Ascending aorta (tissue), 2 donors: ENCODE results near the gene OR9A2. TPM values are rescaled to one million over a fixed set of nuclear protein-coding genes. Genes with fewer than 3 reads are reported as not detected.

Experiments
- DNase-seq, 2 donors: peaks; one replicate each; pipeline ENCODE4 v3.0.0-alpha.2; 2019; ENCODE audit warnings: low spot score in 2 of 2
- H3K27ac ChIP-seq, 2 donors: fragments of 200-600 bp; sonication (generic); one replicate each; pipeline ENCODE4 v1.5.1; 2016 to 2017; ENCODE audit warnings: mild to moderate bottlenecking in 1 of 2
- H3K27me3 ChIP-seq: fragments of 200-600 bp; sonication (generic); one replicate; pipeline ENCODE4 v1.5.1; 2017
- H3K36me3 ChIP-seq, 2 donors: fragments of 200-600 bp; sonication (generic); one replicate each; pipeline ENCODE4 v1.5.1; 2016
- H3K4me1 ChIP-seq, 2 donors: fragments of 200-600 bp; sonication (generic); one replicate each; pipeline ENCODE4 v1.5.1; 2016 to 2017; ENCODE audit warnings: mild to moderate bottlenecking in 1 of 2
- H3K4me3 ChIP-seq, 2 donors: fragments of 200-600 bp; sonication (generic); one replicate each; pipeline ENCODE4 v1.5.1; 2016 to 2017; ENCODE audit warnings: mild to moderate bottlenecking in 1 of 2
- H3K9me3 ChIP-seq, 2 donors: fragments of 200-600 bp; sonication (generic); one replicate each; pipeline ENCODE4 v1.5.1; 2016
- CTCF ChIP-seq, 3 experiments: fragments of 200-600 bp in 2 of 3; fragments of 450-650 bp in 1 of 3; sonication (generic) in 2 of 3; IDR thresholded peaks; one replicate each; pipeline ENCODE4 v1.5.1; 2016 to 2019; ENCODE audit warnings: antibody characterized with exemption in 3 of 3, mild to moderate bottlenecking in 1 of 3, moderate library complexity in 1 of 3
- intact Hi-C: fragments of 100-400 bp; cut with DNase I; formaldehyde crosslinking; loops from one replicate; pipeline ENCODE4 v1.15.1; 2023
- total RNA-seq: library from RNA; depleted of rRNA; stranded (reverse); fragments of >200 nt; gene quantifications from one replicate; pipeline ENCODE4 v1.1.0, GENCODE V29; 2016

The OR9A2 gene
- total RNA-seq, 1 donor from 2014 or later, result not detected

- H3K27me3 ChIP-seq, result no peaks in the 10 kb centered on the region
- TF ChIP-seq CTCF (IDR thresholded peaks at IDR 0.05), result no peak
- DNase-seq, result no peak
- no peak overlapping the region for H3K27ac ChIP-seq
- H3K4me3 ChIP-seq, result no peak overlapping the region
- intact Hi-C loops, result no loop called here
- H3K4me1 ChIP-seq, result peaks cover 0 to 3% of the 10 kb centered on the region in 2 donors
- no peaks in the 10 kb centered on the region for H3K9me3 ChIP-seq
- H3K36me3 ChIP-seq, result no peaks in the 10 kb centered on the region
Observed at GRCh38 chr7:143047326-143047725, 20.4 kb upstream of the OR9A2 start.

DNA sequence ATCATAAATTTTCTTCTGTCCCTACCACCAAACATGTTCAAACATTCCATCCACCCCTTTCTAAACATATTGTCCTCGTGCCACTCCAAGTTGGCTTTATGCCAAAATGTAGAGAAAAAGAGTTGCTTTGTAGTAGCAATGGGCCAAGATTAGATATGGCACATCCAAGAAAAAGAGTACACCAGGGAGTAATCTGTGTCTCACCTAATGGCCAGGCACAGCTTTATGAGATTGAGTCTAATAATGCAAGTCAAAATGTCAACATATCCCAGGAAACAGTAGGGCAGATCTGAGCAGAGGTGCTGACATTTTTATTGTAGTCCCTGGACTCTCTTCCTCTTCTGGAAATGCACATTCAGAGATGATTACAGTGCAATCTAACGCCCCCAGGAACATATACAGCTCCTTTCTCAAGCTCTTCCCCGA lies 19.5 kb upstream of the OR9A2 start:
- no peak for TF ChIP-seq CTCF (IDR thresholded peaks at IDR 0.05)
- Histone ChIP-seq H3K4me3 (no peak overlapping the region), H3K27me3 (no peaks in the 10 kb centered on the region), H3K27ac (no peak overlapping the region), H3K36me3 (no peaks in the 10 kb centered on the region), H3K9me3 (no peaks in the 10 kb centered on the region), H3K4me1 (peaks cover 0 to 3% of the 10 kb centered on the region in 2 donors)
- intact Hi-C loops, result no loop called here
- no peak for DNase-seq

- no peaks in the 10 kb centered on the region for H3K4me1 ChIP-seq
- no peak overlapping the region for H3K4me3 ChIP-seq
- no peak for TF ChIP-seq CTCF (IDR thresholded peaks at IDR 0.05)
- H3K27me3 ChIP-seq, result no peaks in the 10 kb centered on the region
- no peaks in the 10 kb centered on the region for H3K9me3 ChIP-seq
- H3K27ac ChIP-seq, result no peak overlapping the region
- DNase-seq, result no peak
- intact Hi-C loops, result no loop called here
- no peaks in the 10 kb centered on the region for H3K36me3 ChIP-seq
Observed at GRCh38 chr7:143043391-143043790, 16.5 kb upstream of the OR9A2 start.

DNA sequence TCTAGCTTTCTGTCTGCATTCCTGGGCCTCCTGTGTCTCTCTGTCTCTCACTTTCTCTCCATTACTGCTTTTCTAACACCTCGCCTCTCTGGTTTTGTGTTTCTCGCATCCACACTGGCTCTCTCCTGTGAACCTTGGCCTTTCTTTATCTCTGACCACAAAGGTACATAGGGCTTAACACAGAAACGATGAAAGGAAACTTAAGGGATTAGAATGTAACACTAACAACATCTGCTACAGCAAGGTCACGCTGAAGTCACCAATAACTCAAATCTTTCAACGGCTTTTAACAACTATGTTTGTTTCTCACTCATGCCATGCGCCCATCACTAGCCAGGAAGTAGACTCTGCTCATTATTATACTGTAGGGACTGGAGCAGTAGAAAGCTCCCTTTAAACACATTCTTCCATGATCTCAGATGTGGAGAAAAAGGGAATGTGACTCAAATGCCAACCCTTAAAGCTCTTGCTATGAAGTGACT lies 15.9 kb upstream of the OR9A2 start:
- Histone ChIP-seq H3K36me3 (no peaks in the 10 kb centered on the region), H3K9me3 (no peaks in the 10 kb centered on the region), H3K4me1 (no peaks in the 10 kb centered on the region), H3K4me3 (no peak overlapping the region), H3K27me3 (no peaks in the 10 kb centered on the region), H3K27ac (no peak overlapping the region)
- intact Hi-C loops, result no loop called here
- no peak for DNase-seq
- no peak for TF ChIP-seq CTCF (IDR thresholded peaks at IDR 0.05)

- TF ChIP-seq CTCF (IDR thresholded peaks at IDR 0.05), result no peak
- Histone ChIP-seq H3K27ac (no peak overlapping the region), H3K4me3 (no peak overlapping the region), H3K27me3 (no peaks in the 10 kb centered on the region), H3K4me1 (no peaks in the 10 kb centered on the region), H3K36me3 (no peaks in the 10 kb centered on the region), H3K9me3 (no peaks in the 10 kb centered on the region)
- intact Hi-C loops, result no loop called here
- no peak for DNase-seq
Observed at GRCh38 chr7:143042159-143042789, 15.3 kb upstream of the OR9A2 start.

DNA sequence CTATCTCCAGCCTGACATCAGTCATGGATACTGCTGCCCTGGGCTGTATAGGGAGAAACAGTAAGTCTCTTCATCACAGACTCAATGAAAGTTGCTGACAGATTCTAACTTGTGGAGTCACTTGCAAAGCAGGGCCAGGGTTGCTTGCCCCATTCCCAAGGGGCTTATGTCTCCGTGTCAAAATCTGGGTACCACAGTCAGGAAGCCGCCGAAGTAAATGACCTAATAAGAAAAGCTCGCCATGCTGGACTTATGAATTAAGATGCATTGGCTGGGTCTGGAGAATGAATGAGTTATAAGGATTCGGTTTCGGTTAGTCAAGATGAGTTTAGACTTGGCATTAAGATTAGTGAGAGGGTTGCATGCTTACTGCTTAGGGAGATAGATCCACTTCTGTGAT lies 14.4 kb upstream of the OR9A2 start:
- Histone ChIP-seq H3K27me3 (no peaks in the 10 kb centered on the region), H3K4me1 (no peaks in the 10 kb centered on the region), H3K27ac (no peak overlapping the region), H3K9me3 (no peaks in the 10 kb centered on the region), H3K36me3 (no peaks in the 10 kb centered on the region), H3K4me3 (no peak overlapping the region)
- TF ChIP-seq CTCF (IDR thresholded peaks at IDR 0.05), result no peak
- DNase-seq, result no peak
- intact Hi-C loops, result no loop called here
